Testis (tissue), 2 donors: ENCODE data around the gene C4orf50.

Experiments used
- CTCF ChIP-seq, 3 experiments: fragments of 450-650 bp in 2 of 3; fragments of 200-600 bp in 1 of 3; sonication (generic) in 1 of 3; IDR thresholded peaks; one replicate each; pipeline ENCODE4 v1.5.1; 2016 to 2019; ENCODE audit warnings: antibody characterized with exemption in 3 of 3, mild to moderate bottlenecking in 2 of 3, moderate library complexity in 1 of 3
- POLR2A ChIP-seq: fragments of 450-650 bp; IDR thresholded peaks from one replicate; pipeline ENCODE4 v1.6.1; 2017; ENCODE audit warnings: antibody characterized with exemption, mild to moderate bottlenecking, moderate library complexity

GRCh38 chr4:5945936-5946335 lies 72.3 kb downstream of the C4orf50 start:
- no peak for TF ChIP-seq CTCF (IDR thresholded peaks at IDR 0.05)
- TF ChIP-seq POLR2A = no peak
